GM19099 (cell line): Measurements from ENCODE around the gene DHRS11.

ENCODE experiments used
- POLR2A ChIP-seq: IDR thresholded peaks from 3 replicates; pipeline ENCODE4 v1.6.1; 2011; ENCODE audit warnings: low read depth; ENCODE audit not compliant: insufficient read length; ENCODE audit errors: extremely low read depth

Gene DHRS11

GRCh38 chr17:36623281-36623680, 31.6 kb downstream of the DHRS11 start:
- no peak for TF ChIP-seq POLR2A

- no peak for TF ChIP-seq POLR2A
Observed at GRCh38 chr17:36625188-36625587, 33.5 kb downstream of the DHRS11 start.

- no peak for TF ChIP-seq POLR2A
Observed at GRCh38 chr17:36627101-36627500, 35.4 kb downstream of the DHRS11 start.

GRCh38 chr17:36628576-36628975, 36.9 kb downstream of the DHRS11 start:
- no peak for TF ChIP-seq POLR2A

GRCh38 chr17:36629252-36629847, 37.7 kb downstream of the DHRS11 start:
- TF ChIP-seq POLR2A: no peak

GRCh38 chr17:36629970-36630502, 38.4 kb downstream of the DHRS11 start:
- TF ChIP-seq POLR2A: no peak

GRCh38 chr17:36631022-36631421, 39.3 kb downstream of the DHRS11 start:
- no peak for TF ChIP-seq POLR2A

- no peak for TF ChIP-seq POLR2A
Observed at GRCh38 chr17:36632916-36633771, 41.5 kb downstream of the DHRS11 start.

GRCh38 chr17:36640346-36640745, 48.7 kb downstream of the DHRS11 start:
- TF ChIP-seq POLR2A: no peak

GRCh38 chr17:36640836-36641235, 49.2 kb downstream of the DHRS11 start:
- no peak for TF ChIP-seq POLR2A

GRCh38 chr17:36641331-36641876, 49.7 kb downstream of the DHRS11 start:
- TF ChIP-seq POLR2A: no peak

GRCh38 chr17:36641877-36642845, 50.5 kb downstream of the DHRS11 start:
- no peak for TF ChIP-seq POLR2A

GRCh38 chr17:36643086-36643685, 51.5 kb downstream of the DHRS11 start:
- TF ChIP-seq POLR2A: no peak

GRCh38 chr17:36645422-36645821, 53.7 kb downstream of the DHRS11 start:
- TF ChIP-seq POLR2A: no peak
